ENCODE results near the gene MRGPRD.

The MRGPRD gene

DNA sequence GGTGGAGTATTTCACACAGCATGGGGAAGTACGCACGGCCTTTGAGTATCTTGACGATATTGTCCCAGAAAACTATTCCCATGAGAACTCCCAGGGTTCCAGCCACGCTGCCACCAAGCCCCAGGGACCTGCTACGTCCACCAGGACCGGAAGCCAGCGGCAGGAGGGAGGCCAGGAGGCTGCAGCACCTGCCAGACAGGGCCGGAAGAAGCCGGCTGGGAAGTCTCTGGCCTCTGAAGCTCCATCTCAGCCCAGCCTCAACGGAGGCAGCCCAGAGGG is 44.5 kb downstream of the MRGPRD start:
- Histone ChIP-seq H3K27me3 (replicated peaks; ENCODE audit: insufficient read depth, low read length) (no peaks in the 10 kb centered on the region), H3K79me2 (ENCODE audit: low read length) (no peaks in the 10 kb centered on the region), H3K9me2 (replicated peaks; ENCODE audit: insufficient read depth, low read length) (no peaks in the 10 kb centered on the region), H4K20me1 (ENCODE audit: insufficient read depth, low read length) (no peaks in the 10 kb centered on the region), H3K36me3 (replicated peaks; ENCODE audit: insufficient read depth, low read length) (0 out of 2 replicates have a peak, but pooled peaks cover 4% of the 10 kb centered on the region), H3K4me1 (ENCODE audit: low read length) (no peaks in the 10 kb centered on the region), H3K9me3 (replicated peaks; ENCODE audit: insufficient read depth, low read length) (no peaks in the 10 kb centered on the region), H2AFZ (ENCODE audit: low read length) (no peak overlapping the region), H3F3A (ENCODE audit: insufficient read depth, low read length) (no peaks in the 10 kb centered on the region), H3K4me2 (ENCODE audit: low read depth, low read length) (no peak overlapping the region), H3K9ac (ENCODE audit: low read length) (no peak overlapping the region), H3K27ac (ENCODE audit: low read length) (no peak overlapping the region), H3K4me3 (ENCODE audit: low read length) (no peak overlapping the region)
- TF ChIP-seq EZH2phosphoT487 (IDR thresholded peaks at IDR 0.05; ENCODE audit: low read length) = no peak
- TF ChIP-seq, protein P1, sequence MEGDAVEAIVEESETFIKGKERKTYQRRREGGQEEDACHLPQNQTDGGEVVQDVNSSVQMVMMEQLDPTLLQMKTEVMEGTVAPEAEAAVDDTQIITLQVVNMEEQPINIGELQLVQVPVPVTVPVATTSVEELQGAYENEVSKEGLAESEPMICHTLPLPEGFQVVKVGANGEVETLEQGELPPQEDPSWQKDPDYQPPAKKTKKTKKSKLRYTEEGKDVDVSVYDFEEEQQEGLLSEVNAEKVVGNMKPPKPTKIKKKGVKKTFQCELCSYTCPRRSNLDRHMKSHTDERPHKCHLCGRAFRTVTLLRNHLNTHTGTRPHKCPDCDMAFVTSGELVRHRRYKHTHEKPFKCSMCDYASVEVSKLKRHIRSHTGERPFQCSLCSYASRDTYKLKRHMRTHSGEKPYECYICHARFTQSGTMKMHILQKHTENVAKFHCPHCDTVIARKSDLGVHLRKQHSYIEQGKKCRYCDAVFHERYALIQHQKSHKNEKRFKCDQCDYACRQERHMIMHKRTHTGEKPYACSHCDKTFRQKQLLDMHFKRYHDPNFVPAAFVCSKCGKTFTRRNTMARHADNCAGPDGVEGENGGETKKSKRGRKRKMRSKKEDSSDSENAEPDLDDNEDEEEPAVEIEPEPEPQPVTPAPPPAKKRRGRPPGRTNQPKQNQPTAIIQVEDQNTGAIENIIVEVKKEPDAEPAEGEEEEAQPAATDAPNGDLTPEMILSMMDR (IDR thresholded peaks at IDR 0.05; ENCODE audit: low read length) = no peak
- no peak for TF ChIP-seq EZH2 (optimal IDR thresholded peaks at IDR 0.05; ENCODE audit: low read depth, low read length)
- no peak for DNase-seq

DNA sequence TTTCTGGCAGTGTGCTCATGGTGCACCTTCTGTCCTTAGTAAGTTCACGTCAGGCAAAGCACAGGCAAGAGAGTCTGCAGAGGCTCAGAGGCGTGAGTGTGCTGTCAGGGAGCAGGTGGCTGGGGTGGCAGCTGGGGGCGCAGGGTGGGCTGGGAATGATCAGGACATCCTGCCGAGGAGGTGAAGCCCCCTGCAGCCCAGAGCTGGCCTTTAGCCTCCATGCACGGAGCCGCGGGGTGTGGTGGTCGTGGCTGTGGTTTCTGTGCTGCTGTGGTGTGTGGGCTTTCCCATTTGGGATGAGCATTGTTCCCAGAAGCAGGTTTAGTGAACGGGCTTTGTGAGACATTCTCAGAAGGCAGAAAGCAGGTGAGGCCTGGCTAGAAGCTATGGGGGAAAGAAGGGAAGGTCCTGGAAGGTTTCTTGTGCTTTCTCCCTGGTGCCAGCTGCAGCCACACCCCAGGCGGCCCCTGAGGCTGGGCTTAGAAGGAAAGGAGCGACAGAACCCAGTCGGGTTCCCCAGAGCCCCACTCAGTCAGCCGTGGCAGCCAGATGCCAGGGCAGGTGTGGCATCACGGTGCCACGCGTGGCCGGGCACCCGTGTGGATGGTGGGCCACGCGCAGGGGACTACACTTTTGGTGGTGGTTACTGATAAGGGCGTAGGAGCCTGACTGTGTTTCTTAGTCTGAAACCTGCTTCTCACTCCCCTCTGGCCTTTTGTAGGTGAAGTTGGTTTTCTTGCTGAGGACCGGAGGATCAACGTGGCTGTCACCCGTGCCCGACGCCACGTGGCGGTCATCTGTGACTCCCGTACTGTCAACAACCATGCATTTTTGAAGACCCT is 45.0 kb downstream of the MRGPRD start:
- H3K9ac ChIP-seq (ENCODE audit: low read length) = no peak overlapping the region
- H3K36me3 ChIP-seq (replicated peaks; ENCODE audit: insufficient read depth, low read length) = 0 out of 2 replicates have a peak, but pooled peaks cover 4% of the 10 kb centered on the region
- H3K4me3 ChIP-seq (ENCODE audit: low read length) = no peak overlapping the region
- no peak overlapping the region for H2AFZ ChIP-seq (ENCODE audit: low read length)
- no peaks in the 10 kb centered on the region for H3K27me3 ChIP-seq (replicated peaks; ENCODE audit: insufficient read depth, low read length)
- TF ChIP-seq EZH2phosphoT487 (IDR thresholded peaks at IDR 0.05; ENCODE audit: low read length) (no peak), EZH2 (optimal IDR thresholded peaks at IDR 0.05; ENCODE audit: low read depth, low read length) (no peak)
- TF ChIP-seq, protein P1 (IDR thresholded peaks at IDR 0.05; ENCODE audit: low read length) = no peak
- no peaks in the 10 kb centered on the region for H3K4me1 ChIP-seq (ENCODE audit: low read length)
- H3K79me2 ChIP-seq (ENCODE audit: low read length) = no peaks in the 10 kb centered on the region
- H3K9me3 ChIP-seq (replicated peaks; ENCODE audit: insufficient read depth, low read length) = no peaks in the 10 kb centered on the region
- no peaks in the 10 kb centered on the region for H4K20me1 ChIP-seq (ENCODE audit: insufficient read depth, low read length)
- H3K27ac ChIP-seq (ENCODE audit: low read length) = no peak overlapping the region
- H3K4me2 ChIP-seq (ENCODE audit: low read depth, low read length) = no peak overlapping the region
- H3K9me2 ChIP-seq (replicated peaks; ENCODE audit: insufficient read depth, low read length) = no peaks in the 10 kb centered on the region
- no peak for DNase-seq
- H3F3A ChIP-seq (ENCODE audit: insufficient read depth, low read length) = no peaks in the 10 kb centered on the region

DNA sequence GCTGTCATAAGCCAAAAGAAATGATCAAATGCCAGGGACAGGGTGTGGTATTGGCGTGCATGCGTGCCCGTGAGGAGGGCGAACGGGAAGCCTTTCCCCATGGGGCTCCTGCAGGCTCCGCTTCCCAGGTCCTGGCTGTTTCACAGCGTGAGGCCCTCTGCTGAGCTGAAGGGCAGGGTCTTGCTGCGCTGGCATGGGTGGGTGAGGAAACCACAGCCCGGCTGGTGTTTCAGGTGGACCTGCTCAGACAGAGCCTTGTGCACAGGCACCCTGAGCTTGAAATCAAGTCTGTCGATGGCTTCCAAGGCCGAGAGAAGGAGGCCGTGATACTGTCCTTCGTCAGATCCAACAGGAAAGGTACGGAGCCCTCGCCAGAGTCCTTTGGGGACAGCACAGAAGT is 45.7 kb downstream of the MRGPRD start:
- no peak for DNase-seq

More for the DNA sequence above, 45.7 kb downstream of the MRGPRD start:
- no peak overlapping the region for H2AFZ ChIP-seq (ENCODE audit: low read length)
- H3K36me3 ChIP-seq (replicated peaks; ENCODE audit: insufficient read depth, low read length) = 0 out of 2 replicates have a peak, but pooled peaks cover 4% of the 10 kb centered on the region
- H3K9ac ChIP-seq (ENCODE audit: low read length) = no peak overlapping the region
- no peaks in the 10 kb centered on the region for H3K79me2 ChIP-seq (ENCODE audit: low read length)
- no peaks in the 10 kb centered on the region for H3K4me1 ChIP-seq (ENCODE audit: low read length)
- no peaks in the 10 kb centered on the region for H4K20me1 ChIP-seq (ENCODE audit: insufficient read depth, low read length)
- H3K27me3 ChIP-seq (replicated peaks; ENCODE audit: insufficient read depth, low read length) = no peaks in the 10 kb centered on the region
- no peak overlapping the region for H3K27ac ChIP-seq (ENCODE audit: low read length)
- H3K4me3 ChIP-seq (ENCODE audit: low read length) = no peak overlapping the region
- H3K4me2 ChIP-seq (ENCODE audit: low read depth, low read length) = no peak overlapping the region
- H3F3A ChIP-seq (ENCODE audit: insufficient read depth, low read length) = no peaks in the 10 kb centered on the region
- no peaks in the 10 kb centered on the region for H3K9me2 ChIP-seq (replicated peaks; ENCODE audit: insufficient read depth, low read length)
- TF ChIP-seq EZH2phosphoT487 (IDR thresholded peaks at IDR 0.05; ENCODE audit: low read length) (no peak), EZH2 (optimal IDR thresholded peaks at IDR 0.05; ENCODE audit: low read depth, low read length) (no peak)
- TF ChIP-seq, protein P1 (IDR thresholded peaks at IDR 0.05; ENCODE audit: low read length) = no peak
- no peaks in the 10 kb centered on the region for H3K9me3 ChIP-seq (replicated peaks; ENCODE audit: insufficient read depth, low read length)
